Gastroesophageal sphincter (tissue), 4 donors: ENCODE results near the gene GALNT18. TPM values are rescaled to one million over a fixed set of nuclear protein-coding genes. Genes with fewer than 3 reads are reported as not detected.
A peak's percentile ranks its signal among the peaks of the same experiment; 100 is the strongest.

Experiments used
- ATAC-seq: fragments of 150-250 bp; one replicate; pipeline ENCODE4 v1.9.1; 2016; ENCODE audit warnings: mild to moderate bottlenecking, moderate library complexity
- H3K27ac ChIP-seq, 4 donors: fragments of 200-600 bp; sonication (generic) in 3 of 4; 1 replicate in 3 of 4; 2 replicates in 1 of 4; pipeline ENCODE4 v1.5.1; 2016 to 2019
- H3K27me3 ChIP-seq: fragments of 200-600 bp; sonication (generic); one replicate; pipeline ENCODE4 v1.5.1; 2019
- H3K36me3 ChIP-seq, 2 donors: fragments of 200-600 bp; sonication (generic); one replicate each; pipeline ENCODE4 v1.5.1; 2019; ENCODE audit warnings: control low read depth in 1 of 2
- H3K4me1 ChIP-seq, 3 donors: fragments of 200-600 bp; sonication (generic); 1 replicate in 2 of 3; 2 replicates in 1 of 3; pipeline ENCODE4 v1.5.1; 2016 to 2019; ENCODE audit warnings: control low read depth in 2 of 3
- H3K4me3 ChIP-seq, 2 donors: fragments of 200-600 bp; sonication (generic); one replicate each; pipeline ENCODE4 v1.5.1; 2019; ENCODE audit warnings: mild to moderate bottlenecking in 1 of 2, moderate library complexity in 1 of 2
- H3K9me3 ChIP-seq, 3 donors: fragments of 200-600 bp; sonication (generic); one replicate each; pipeline ENCODE4 v1.5.1; 2017 to 2019; ENCODE audit warnings: control low read depth in 2 of 3
- EP300 ChIP-seq: sonication (generic); formaldehyde crosslinking; IDR thresholded peaks from one replicate; pipeline ENCODE4 v1.6.1; 2017; ENCODE audit warnings: antibody characterized with exemption, mild to moderate bottlenecking
- POLR2A ChIP-seq, 2 donors: fragments of 450-650 bp; IDR thresholded peaks; one replicate each; pipeline ENCODE4 v1.6.1; 2017; ENCODE audit warnings: antibody characterized with exemption in 2 of 2, mild to moderate bottlenecking in 2 of 2, moderate library complexity in 1 of 2
- POLR2AphosphoS5 ChIP-seq: sonication (generic); formaldehyde crosslinking; IDR thresholded peaks from one replicate; pipeline ENCODE4 v1.6.1; 2017; ENCODE audit warnings: antibody characterized with exemption
- WGBS, 2 donors: methylation state at CpG; one replicate each; pipeline ENCODE4 v1.1.5; 2018; ENCODE audit warnings: low coverage in 1 of 2; 5-methylcytosine and 5-hydroxymethylcytosine counted together
- total RNA-seq, 4 donors: library from RNA; depleted of rRNA; stranded (reverse); fragments of >200 nt; gene quantifications; one replicate each; pipeline ENCODE4 v1.1.0, GENCODE V29; 2016
- TF ChIP-seq, protein P1 (sequence below), 4 experiments: fragments of 200-600 bp in 2 of 4; fragments of 450-650 bp in 2 of 4; sonication (generic) in 1 of 4; IDR thresholded peaks; one replicate each; pipeline ENCODE4 v1.5.1; 2017 to 2019; ENCODE audit warnings: antibody characterized with exemption in 4 of 4, mild to moderate bottlenecking in 2 of 4, moderate library complexity in 2 of 4

Gene GALNT18
- total RNA-seq, 4 donors from 2014 or later = 16.0 to 65.6 (median 35.2) TPM

GRCh38 chr11:11435635-11436034, 186.2 kb downstream of the GALNT18 start:
- Histone ChIP-seq H3K9me3 (no peaks in the 10 kb centered on the region), H3K36me3 (peaks cover 0 to 14% of the 10 kb centered on the region in 2 donors), H3K4me1 (peaks cover 0 to 35% (median 4%) of the 10 kb centered on the region in 3 donors), H3K4me3 (no peak overlapping the region), H3K27ac (peak overlapping the region in 2 of 4 donors; percentile 2 to 50), H3K27me3 (no peaks in the 10 kb centered on the region)
- ATAC-seq = no peak
- WGBS, 2 donors = 52 to 69% methylated on average over 8 of the region's 12 CpGs
- no peak for TF ChIP-seq POLR2A (IDR thresholded peaks at IDR 0.05)

- no peaks in the 10 kb centered on the region for H3K27me3 ChIP-seq
- no peak overlapping the region for H3K4me3 ChIP-seq
- peaks cover 0 to 35% (median 4%) of the 10 kb centered on the region in 3 donors for H3K4me1 ChIP-seq
- no peak for ATAC-seq
- WGBS, 2 donors = 63 to 70% methylated on average over 2 of the region's 2 CpGs
- no peak for TF ChIP-seq POLR2A (IDR thresholded peaks at IDR 0.05)
- TF ChIP-seq, protein P1, sequence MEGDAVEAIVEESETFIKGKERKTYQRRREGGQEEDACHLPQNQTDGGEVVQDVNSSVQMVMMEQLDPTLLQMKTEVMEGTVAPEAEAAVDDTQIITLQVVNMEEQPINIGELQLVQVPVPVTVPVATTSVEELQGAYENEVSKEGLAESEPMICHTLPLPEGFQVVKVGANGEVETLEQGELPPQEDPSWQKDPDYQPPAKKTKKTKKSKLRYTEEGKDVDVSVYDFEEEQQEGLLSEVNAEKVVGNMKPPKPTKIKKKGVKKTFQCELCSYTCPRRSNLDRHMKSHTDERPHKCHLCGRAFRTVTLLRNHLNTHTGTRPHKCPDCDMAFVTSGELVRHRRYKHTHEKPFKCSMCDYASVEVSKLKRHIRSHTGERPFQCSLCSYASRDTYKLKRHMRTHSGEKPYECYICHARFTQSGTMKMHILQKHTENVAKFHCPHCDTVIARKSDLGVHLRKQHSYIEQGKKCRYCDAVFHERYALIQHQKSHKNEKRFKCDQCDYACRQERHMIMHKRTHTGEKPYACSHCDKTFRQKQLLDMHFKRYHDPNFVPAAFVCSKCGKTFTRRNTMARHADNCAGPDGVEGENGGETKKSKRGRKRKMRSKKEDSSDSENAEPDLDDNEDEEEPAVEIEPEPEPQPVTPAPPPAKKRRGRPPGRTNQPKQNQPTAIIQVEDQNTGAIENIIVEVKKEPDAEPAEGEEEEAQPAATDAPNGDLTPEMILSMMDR (IDR thresholded peaks at IDR 0.05) = no peak
- TF ChIP-seq EP300 = no peak
- no peak for TF ChIP-seq POLR2AphosphoS5
- H3K27ac ChIP-seq = no peak overlapping the region
- peaks cover 0 to 19% of the 10 kb centered on the region in 2 donors for H3K36me3 ChIP-seq
- H3K9me3 ChIP-seq = no peaks in the 10 kb centered on the region
Measured at GRCh38 chr11:11433960-11434359, 187.8 kb downstream of the GALNT18 start.

DNA sequence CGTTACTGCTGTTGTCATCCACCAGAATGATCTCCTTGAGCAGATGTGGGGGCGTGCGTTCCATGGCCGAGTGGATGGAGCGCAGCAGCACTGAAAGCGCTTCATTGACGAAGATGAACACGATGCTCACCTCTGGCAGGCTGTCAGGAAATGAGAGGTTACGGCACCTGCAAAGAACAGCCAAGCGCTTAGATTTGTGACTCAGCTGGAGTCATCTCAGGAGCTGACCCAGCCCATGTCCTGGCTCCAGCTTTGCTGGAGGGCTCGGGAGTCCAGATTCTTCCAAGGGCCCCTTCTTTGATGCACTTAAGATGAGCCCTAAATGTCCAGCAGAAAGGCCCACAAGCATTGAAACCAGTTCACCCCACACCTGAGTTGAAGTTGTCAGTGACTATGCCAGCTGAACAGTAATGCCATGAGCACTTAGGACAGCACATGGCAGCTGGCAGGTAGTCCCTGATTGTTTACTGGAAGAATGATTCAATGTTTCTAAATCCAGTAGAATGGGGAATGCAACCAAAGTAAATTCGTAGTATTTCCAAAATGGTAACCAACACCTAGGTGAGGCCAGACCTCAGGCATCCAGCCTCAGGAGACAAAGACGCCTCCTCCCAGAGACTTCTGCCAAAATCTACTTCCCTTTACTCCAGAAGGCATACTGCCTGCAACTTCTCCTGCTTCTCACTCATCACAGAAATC, 189.0 kb downstream of the GALNT18 start:
- H3K27me3 ChIP-seq = no peaks in the 10 kb centered on the region
- no peak overlapping the region for H3K27ac ChIP-seq
- H3K4me1 ChIP-seq = peaks cover 0 to 41% (median 4%) of the 10 kb centered on the region in 3 donors
- WGBS, 2 donors = 80 to 89% methylated on average over 1 to 5 of the region's 13 CpGs
- ATAC-seq = no peak
- H3K4me3 ChIP-seq = no peak overlapping the region
- no peaks in the 10 kb centered on the region for H3K9me3 ChIP-seq
- TF ChIP-seq POLR2AphosphoS5 (no peak), POLR2A (IDR thresholded peaks at IDR 0.05) (no peak), EP300 (no peak)
- TF ChIP-seq, protein P1 (IDR thresholded peaks at IDR 0.05) = no peak
- H3K36me3 ChIP-seq = peaks cover 0 to 20% of the 10 kb centered on the region in 2 donors

DNA sequence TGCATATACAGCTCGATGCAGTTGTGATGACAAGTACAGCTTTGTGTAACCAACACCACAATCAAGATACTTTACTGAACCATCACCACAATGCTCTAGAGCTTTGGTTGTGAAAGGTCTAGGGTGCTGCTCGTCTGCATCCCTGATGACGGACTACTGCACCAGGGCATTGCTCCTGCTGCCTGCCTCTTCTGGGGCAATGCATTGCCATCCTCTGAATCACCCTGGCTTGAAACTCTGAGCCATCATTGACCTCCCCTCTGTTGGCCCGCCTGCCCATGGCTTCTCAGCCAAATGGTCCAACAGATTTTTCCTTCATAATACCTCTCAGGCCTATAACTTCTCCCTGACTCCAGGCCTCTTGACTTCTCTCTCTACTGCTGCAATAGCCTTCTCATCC, 191.4 kb downstream of the GALNT18 start:
- H3K27ac ChIP-seq = no peak overlapping the region

GRCh38 chr11:11428714-11429113, 193.1 kb downstream of the GALNT18 start:
- WGBS, 2 donors = 77 to 79% methylated on average over 2 to 4 of the region's 4 CpGs
- Histone ChIP-seq H3K36me3 (peaks cover 0 to 33% of the 10 kb centered on the region in 2 donors), H3K4me1 (peaks cover 0 to 36% (median 9%) of the 10 kb centered on the region in 3 donors), H3K4me3 (no peak overlapping the region), H3K9me3 (no peaks in the 10 kb centered on the region), H3K27ac (no peak overlapping the region), H3K27me3 (no peaks in the 10 kb centered on the region)
- ATAC-seq = no peak
- TF ChIP-seq POLR2AphosphoS5 (no peak), POLR2A (IDR thresholded peaks at IDR 0.05) (no peak), EP300 (no peak)
- TF ChIP-seq, protein P1 (IDR thresholded peaks at IDR 0.05) = no peak

More for the DNA sequence above, 191.4 kb downstream of the GALNT18 start:
- 92 to 100% methylated on average over 1 to 3 of the region's 4 CpGs for WGBS, 2 donors
- no peak for ATAC-seq
- Histone ChIP-seq H3K36me3 (peaks cover 0 to 24% of the 10 kb centered on the region in 2 donors), H3K27me3 (no peaks in the 10 kb centered on the region), H3K4me3 (no peak overlapping the region), H3K4me1 (peaks cover 0 to 46% (median 9%) of the 10 kb centered on the region in 3 donors), H3K9me3 (no peaks in the 10 kb centered on the region)
- TF ChIP-seq, protein P1 (IDR thresholded peaks at IDR 0.05) = no peak
- TF ChIP-seq EP300 (no peak), POLR2A (IDR thresholded peaks at IDR 0.05) (no peak), POLR2AphosphoS5 (no peak)
